Effector memory CD4-positive, alpha-beta T cell (primary cell): ENCODE data around the gene WNT5B.
"Not testable (repeated sequence)": the region's sequence is repeated elsewhere in the genome, so short reads cannot be mapped to it uniquely, and the experiment has no call there.

Experiments
- DNase-seq, 3 donors: peaks; one replicate each; pipeline ENCODE4 v3.0.0-alpha.2; 2020
- H3K27ac ChIP-seq: 2 replicates; pipeline ENCODE4 v1.7.0; 2013; ENCODE audit warnings: mild to moderate bottlenecking, low read length, moderate library complexity; ENCODE audit not compliant: insufficient read depth, poor library complexity, severe bottlenecking
- H3K27me3 ChIP-seq: replicated peaks from 2 replicates; pipeline ENCODE4 v1.7.0; 2013; ENCODE audit warnings: mild to moderate bottlenecking, low read length; ENCODE audit not compliant: insufficient read depth, control insufficient read depth, poor library complexity, severe bottlenecking
- H3K36me3 ChIP-seq: 2 replicates; pipeline ENCODE4 v1.7.0; 2013; ENCODE audit warnings: mild to moderate bottlenecking, low read length, moderate library complexity; ENCODE audit not compliant: control insufficient read depth, insufficient read depth
- H3K4me1 ChIP-seq: 2 replicates; pipeline ENCODE4 v1.7.0; 2013; ENCODE audit warnings: low read length, mild to moderate bottlenecking; ENCODE audit not compliant: control insufficient read depth, insufficient read depth, poor library complexity, severe bottlenecking
- H3K4me3 ChIP-seq: 2 replicates; pipeline ENCODE4 v1.7.0; 2013; ENCODE audit warnings: low read length, low read depth, mild to moderate bottlenecking; ENCODE audit not compliant: insufficient read depth, poor library complexity, severe bottlenecking
- H3K9me3 ChIP-seq: 2 replicates; pipeline ENCODE4 v1.7.0; 2013; ENCODE audit warnings: mild to moderate bottlenecking, low read length, moderate library complexity; ENCODE audit not compliant: control insufficient read depth

The WNT5B gene

GRCh38 chr12:1688086-1688710 lies 59.2 kb downstream of the WNT5B start:
- no peak overlapping the region for H3K27ac ChIP-seq
- no peaks in the 10 kb centered on the region for H3K27me3 ChIP-seq
- no peaks in the 10 kb centered on the region for H3K4me1 ChIP-seq
- no peak for DNase-seq
- H3K4me3 ChIP-seq: no peak overlapping the region
- no peaks in the 10 kb centered on the region for H3K36me3 ChIP-seq
- no peaks in the 10 kb centered on the region for H3K9me3 ChIP-seq

GRCh38 chr12:1690578-1691122 lies 61.6 kb downstream of the WNT5B start, which contains the start of gene ADIPOR2:
Gene ADIPOR2, plus strand, starts transcription at chr12:1691070. Its CDS starts 63,274 bp downstream, at chr12:1754344.
- H3K27ac ChIP-seq: peak within 1 kb of the TSS; percentile 90
- peak within 1 kb of the TSS; percentile 91 for H3K4me3 ChIP-seq
- peak; percentile 89 to 90 (median 89) for DNase-seq
- no peaks in the 10 kb centered on the region for H3K9me3 ChIP-seq
- H3K4me1 ChIP-seq: no peaks in the 10 kb centered on the region
- no peaks in the 10 kb centered on the region for H3K36me3 ChIP-seq
- no peaks in the 10 kb centered on the region for H3K27me3 ChIP-seq

- DNase-seq: peak in 1 of 3 donors; percentile 7
- H3K9me3 ChIP-seq: no peaks in the 10 kb centered on the region
- H3K27me3 ChIP-seq: no peaks in the 10 kb centered on the region
- peak overlapping the region; percentile 90 for H3K27ac ChIP-seq
- H3K36me3 ChIP-seq: no peaks in the 10 kb centered on the region
- H3K4me3 ChIP-seq: peak overlapping the region; percentile 91
- no peaks in the 10 kb centered on the region for H3K4me1 ChIP-seq
Measured at GRCh38 chr12:1691123-1692007, 62.3 kb downstream of the WNT5B start.

GRCh38 chr12:1692226-1692625 lies 63.2 kb downstream of the WNT5B start:
- DNase-seq: no peak
- H3K4me3 ChIP-seq: no peak overlapping the region
- no peaks in the 10 kb centered on the region for H3K27me3 ChIP-seq
- no peaks in the 10 kb centered on the region for H3K4me1 ChIP-seq
- no peak overlapping the region for H3K27ac ChIP-seq
- H3K36me3 ChIP-seq: no peaks in the 10 kb centered on the region
- H3K9me3 ChIP-seq: no peaks in the 10 kb centered on the region

GRCh38 chr12:1692895-1693610 lies 64.0 kb downstream of the WNT5B start:
- H3K36me3 ChIP-seq: no peaks in the 10 kb centered on the region
- no peaks in the 10 kb centered on the region for H3K27me3 ChIP-seq
- H3K27ac ChIP-seq: no peak overlapping the region
- no peaks in the 10 kb centered on the region for H3K9me3 ChIP-seq
- no peak for DNase-seq
- H3K4me1 ChIP-seq: no peaks in the 10 kb centered on the region
- no peak overlapping the region for H3K4me3 ChIP-seq

- not testable (repeated sequence) for H3K27ac ChIP-seq, H3K27me3 ChIP-seq, H3K9me3 ChIP-seq, H3K36me3 ChIP-seq, DNase-seq, H3K4me1 ChIP-seq, H3K4me3 ChIP-seq
Measured at GRCh38 chr12:1695097-1695496, 66.1 kb downstream of the WNT5B start.

- no peak overlapping the region for H3K27ac ChIP-seq
- no peaks in the 10 kb centered on the region for H3K4me1 ChIP-seq
- no peaks in the 10 kb centered on the region for H3K27me3 ChIP-seq
- H3K4me3 ChIP-seq: no peak overlapping the region
- H3K9me3 ChIP-seq: no peaks in the 10 kb centered on the region
- DNase-seq: no peak
- no peaks in the 10 kb centered on the region for H3K36me3 ChIP-seq
Measured at GRCh38 chr12:1695886-1696670, 67.0 kb downstream of the WNT5B start.

- H3K9me3 ChIP-seq: no peaks in the 10 kb centered on the region
- H3K36me3 ChIP-seq: no peaks in the 10 kb centered on the region
- no peak overlapping the region for H3K27ac ChIP-seq
- H3K4me1 ChIP-seq: no peaks in the 10 kb centered on the region
- H3K27me3 ChIP-seq: no peaks in the 10 kb centered on the region
- H3K4me3 ChIP-seq: no peak overlapping the region
- no peak for DNase-seq
Measured at GRCh38 chr12:1696800-1697199, 67.8 kb downstream of the WNT5B start.
